ENCODE data around the gene CAPN5.

The CAPN5 gene

GRCh38 chr11:77088236-77089003, 21.6 kb downstream of the CAPN5 start:
- Histone ChIP-seq H3K79me2 (ENCODE audit: low read length) (no peaks in the 10 kb centered on the region), H3K4me1 (ENCODE audit: low read length) (peaks cover 7% of the 10 kb centered on the region), H3K36me3 (replicated peaks; ENCODE audit: low read depth, low read length) (no peaks in the 10 kb centered on the region), H3K9ac (ENCODE audit: low read length) (no peak overlapping the region), H3K4me2 (ENCODE audit: low read length) (no peak overlapping the region), H3K27me3 (ENCODE audit: low read depth, low read length) (no peaks in the 10 kb centered on the region), H2AFZ (ENCODE audit: low read depth, low read length) (no peak overlapping the region), H4K20me1 (ENCODE audit: insufficient read depth, low read length) (no peaks in the 10 kb centered on the region), H3K9me3 (ENCODE audit: insufficient read depth, low read length) (no peaks in the 10 kb centered on the region), H3K27ac (ENCODE audit: low read length) (no peak overlapping the region), H3K4me3 (ENCODE audit: low read length) (no peak overlapping the region)
- no peak for TF ChIP-seq EZH2phosphoT487 (IDR thresholded peaks at IDR 0.05; ENCODE audit: low read depth)
- no peak for TF ChIP-seq CTCF (IDR thresholded peaks at IDR 0.05; ENCODE audit: low read depth, low read length)

GRCh38 chr11:77089004-77089545, 22.3 kb downstream of the CAPN5 start:
- peaks cover 7% of the 10 kb centered on the region for H3K4me1 ChIP-seq (ENCODE audit: low read length)
- no peak overlapping the region for H3K4me2 ChIP-seq (ENCODE audit: low read length)
- H3K4me3 ChIP-seq (ENCODE audit: low read length) = no peak overlapping the region

GRCh38 chr11:77090046-77090372, 23.2 kb downstream of the CAPN5 start:
- Histone ChIP-seq H3K9me3 (ENCODE audit: insufficient read depth, low read length) (no peaks in the 10 kb centered on the region), H3K4me3 (ENCODE audit: low read length) (no peak overlapping the region), H3K4me1 (ENCODE audit: low read length) (peaks cover 7% of the 10 kb centered on the region), H3K79me2 (ENCODE audit: low read length) (no peaks in the 10 kb centered on the region), H2AFZ (ENCODE audit: low read depth, low read length) (no peak overlapping the region), H3K27me3 (ENCODE audit: low read depth, low read length) (no peaks in the 10 kb centered on the region), H3K4me2 (ENCODE audit: low read length) (no peak overlapping the region), H3K9ac (ENCODE audit: low read length) (no peak overlapping the region), H3K27ac (ENCODE audit: low read length) (no peak overlapping the region), H4K20me1 (ENCODE audit: insufficient read depth, low read length) (no peaks in the 10 kb centered on the region), H3K36me3 (replicated peaks; ENCODE audit: low read depth, low read length) (no peaks in the 10 kb centered on the region)
- no peak for TF ChIP-seq CTCF (IDR thresholded peaks at IDR 0.05; ENCODE audit: low read depth, low read length)
- no peak for TF ChIP-seq EZH2phosphoT487 (IDR thresholded peaks at IDR 0.05; ENCODE audit: low read depth)

More at GRCh38 chr11:77089004-77089545, 22.3 kb downstream of the CAPN5 start:
- Histone ChIP-seq H3K27ac (ENCODE audit: low read length) (no peak overlapping the region), H2AFZ (ENCODE audit: low read depth, low read length) (no peak overlapping the region), H3K9ac (ENCODE audit: low read length) (no peak overlapping the region), H3K9me3 (ENCODE audit: insufficient read depth, low read length) (no peaks in the 10 kb centered on the region), H4K20me1 (ENCODE audit: insufficient read depth, low read length) (no peaks in the 10 kb centered on the region), H3K27me3 (ENCODE audit: low read depth, low read length) (no peaks in the 10 kb centered on the region), H3K36me3 (replicated peaks; ENCODE audit: low read depth, low read length) (no peaks in the 10 kb centered on the region), H3K79me2 (ENCODE audit: low read length) (no peaks in the 10 kb centered on the region)
- TF ChIP-seq EZH2phosphoT487 (IDR thresholded peaks at IDR 0.05; ENCODE audit: low read depth) (no peak), CTCF (IDR thresholded peaks at IDR 0.05; ENCODE audit: low read depth, low read length) (no peak)

- Histone ChIP-seq H3K36me3 (replicated peaks; ENCODE audit: low read depth, low read length) (no peaks in the 10 kb centered on the region), H3K4me2 (ENCODE audit: low read length) (peak overlapping the region; percentile 49), H3K27ac (ENCODE audit: low read length) (no peak overlapping the region), H3K4me1 (ENCODE audit: low read length) (peaks cover 7% of the 10 kb centered on the region), H3K27me3 (ENCODE audit: low read depth, low read length) (no peaks in the 10 kb centered on the region), H3K4me3 (ENCODE audit: low read length) (peak overlapping the region; percentile 21; the same call in 1 of the 2 replicates), H3K9me3 (ENCODE audit: insufficient read depth, low read length) (no peaks in the 10 kb centered on the region), H2AFZ (ENCODE audit: low read depth, low read length) (peak overlapping the region; percentile 37), H3K79me2 (ENCODE audit: low read length) (no peaks in the 10 kb centered on the region), H4K20me1 (ENCODE audit: insufficient read depth, low read length) (no peaks in the 10 kb centered on the region), H3K9ac (ENCODE audit: low read length) (no peak overlapping the region)
- TF ChIP-seq CTCF (IDR thresholded peaks at IDR 0.05; ENCODE audit: low read depth, low read length) (no peak), EZH2phosphoT487 (IDR thresholded peaks at IDR 0.05; ENCODE audit: low read depth) (no peak)
Measured at GRCh38 chr11:77090373-77091111, 23.8 kb downstream of the CAPN5 start.

All from OCI-LY3 (cell line).